K562 (cell line): ENCODE measurements around the gene STXBP4. TPM values are rescaled to one million over a fixed set of nuclear protein-coding genes. Genes with fewer than 3 reads are reported as not detected.

Source experiments
- ARID1B ChIP-seq: fragments of 450-650 bp; IDR thresholded peaks from 2 replicates; pipeline ENCODE4 v1.6.1; 2016; ENCODE audit warnings: antibody characterized with exemption, mild to moderate bottlenecking, inconsistent platforms
- CBFB ChIP-seq: sonication (generic); formaldehyde crosslinking; IDR thresholded peaks from 2 replicates; pipeline ENCODE4 v1.4.0; 2020; ENCODE audit warnings: mild to moderate bottlenecking, missing genetic modification reagents
- FOS ChIP-seq: IDR thresholded peaks from 3 replicates; pipeline ENCODE4 v1.6.1; 2011; ENCODE audit not compliant: insufficient read length; ENCODE audit errors: extremely low read depth
- HMG20B ChIP-seq: fragments of 250-450 bp; sonication (Bioruptor Pico); IDR thresholded peaks from 2 replicates; pipeline ENCODE4 v1.5.0; 2021; ENCODE audit warnings: mild to moderate bottlenecking
- JUN ChIP-seq, 2 experiments: sonication (generic) in 1 of 2; formaldehyde crosslinking in 1 of 2; IDR thresholded peaks; 2 replicates each; pipeline versions ENCODE4 v1.6.1 to v1.8.0; 2012 to 2022; ENCODE audit warnings: borderline replicate concordance in 2 of 2, mild to moderate bottlenecking in 2 of 2, improper control_type of control experiment in 1 of 2, low read depth in 1 of 2, low read length in 1 of 2, missing genetic modification reagents in 1 of 2
- LEF1 ChIP-seq: fragments of 450-650 bp; IDR thresholded peaks from 2 replicates; pipeline ENCODE4 v1.6.1; 2016; ENCODE audit warnings: mild to moderate bottlenecking
- MCM5 ChIP-seq: fragments of 450-650 bp; IDR thresholded peaks from 2 replicates; pipeline ENCODE4 v1.6.1; 2016; ENCODE audit warnings: low read depth
- RBM39 ChIP-seq: fragments of 200-400 bp; formaldehyde crosslinking; optimal IDR thresholded peaks from 2 replicates; pipeline ENCODE3; 2018; ENCODE audit warnings: low read depth, low read length
- RFX1 ChIP-seq: fragments of 450-650 bp; IDR thresholded peaks from 2 replicates; pipeline ENCODE4 v1.6.1; 2016; ENCODE audit warnings: mild to moderate bottlenecking, moderate library complexity
- SMARCA4 ChIP-seq: fragments of 450-650 bp; IDR thresholded peaks from 2 replicates; pipeline ENCODE4 v1.6.1; 2016
- SOX6 ChIP-seq: fragments of 450-650 bp; IDR thresholded peaks from 2 replicates; pipeline ENCODE4 v1.6.1; 2014; ENCODE audit warnings: mild to moderate bottlenecking
- TCF3 ChIP-seq: sonication (generic); formaldehyde crosslinking; IDR thresholded peaks from 2 replicates; pipeline ENCODE4 v1.4.0; 2020; ENCODE audit warnings: mild to moderate bottlenecking, missing genetic modification reagents
- ZNF316 ChIP-seq: fragments of 450-650 bp; IDR thresholded peaks from 2 replicates; pipeline ENCODE4 v1.6.1; 2016
- polyA plus RNA-seq, 8 experiments: library from polyadenylated mRNA; depleted of rRNA in 4 of 8; stranded (reverse) in 5 of 8; unstranded in 3 of 8; fragments of >200 nt; fragmentation: Nextera tagmentation in 2 of 8; fragmentation: Illumina TruSeq in 1 of 8; extraction: Ambion mirVana in 2 of 8; extraction: Trizol in 1 of 8; gene quantifications; 2 replicates each; pipeline versions ENCODE4 v1.2.1 to v1.2.3, GENCODE V29; 2011 to 2014; ENCODE audit warnings: inconsistent platforms in 1 of 8, missing spikeins in 1 of 8
- total RNA-seq, 7 experiments: library from RNA; depleted of rRNA in 6 of 7; stranded (reverse); fragments of >200 nt in 6 of 7; fragmentation: Illumina TruSeq in 2 of 7; extraction: Trizol in 2 of 7; gene quantifications; 2 replicates each; pipeline versions ENCODE4 v1.2.1 to v1.2.3, GENCODE V29; 2011 to 2021; ENCODE audit warnings: low replicate concordance in 1 of 7
- TF ChIP-seq, protein P1 (sequence below), 2 experiments: IDR thresholded peaks in 1 of 2; conservative IDR thresholded peaks in 1 of 2; 2 replicates each; pipeline ENCODE4 v1.6.1; 2016; ENCODE audit warnings: low read depth in 2 of 2, mild to moderate bottlenecking in 1 of 2, missing compliant biosample characterization in 1 of 2, missing genetic modification characterization in 1 of 2, moderate library complexity in 1 of 2
- TF ChIP-seq, protein P2 (sequence below): sonication (generic); IDR thresholded peaks from 2 replicates; pipeline ENCODE4 v1.6.1; 2016

STXBP4 gene
- total and polyA plus RNA-seq, 9 of the 15 experiments (the other 6 are each of a cell fraction or from before 2014, with no cell fraction given) = 11.6 to 23.2 (median 18.5) TPM

DNA sequence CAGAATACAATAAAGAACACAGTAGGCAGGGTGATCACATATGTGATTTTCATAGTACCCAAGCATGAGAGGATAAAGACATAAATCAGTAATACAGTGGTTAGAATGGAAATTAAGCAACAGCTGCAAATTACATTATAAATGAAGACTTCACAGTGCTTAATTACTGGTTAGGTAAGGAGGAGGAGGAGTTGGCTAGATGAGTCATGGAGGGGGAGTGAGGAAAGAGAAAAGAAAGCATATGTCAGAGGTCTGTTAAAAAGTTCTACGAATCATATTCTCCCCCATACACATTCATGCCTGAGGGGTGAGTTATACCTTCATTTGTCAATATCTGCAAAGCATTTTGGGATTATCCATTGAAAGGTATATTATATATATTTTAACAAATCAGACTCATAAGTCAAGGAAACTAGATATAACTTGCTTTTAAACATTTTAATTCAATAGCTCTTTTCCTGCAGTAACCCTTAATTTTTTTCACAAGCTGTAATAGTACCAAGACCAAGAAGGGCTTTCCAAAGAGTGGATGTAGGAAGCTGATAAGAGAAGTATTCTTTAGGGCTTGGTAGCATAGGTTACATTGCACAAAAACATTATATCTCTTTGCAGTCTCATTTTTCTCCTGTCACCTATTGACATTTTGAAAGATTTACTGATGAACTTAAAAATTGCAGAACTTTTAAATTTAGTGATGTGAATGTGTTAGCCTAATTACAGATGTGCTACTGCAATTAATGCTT lies 99.3 kb downstream of the STXBP4 start (continued):
- TF ChIP-seq, protein P1, sequence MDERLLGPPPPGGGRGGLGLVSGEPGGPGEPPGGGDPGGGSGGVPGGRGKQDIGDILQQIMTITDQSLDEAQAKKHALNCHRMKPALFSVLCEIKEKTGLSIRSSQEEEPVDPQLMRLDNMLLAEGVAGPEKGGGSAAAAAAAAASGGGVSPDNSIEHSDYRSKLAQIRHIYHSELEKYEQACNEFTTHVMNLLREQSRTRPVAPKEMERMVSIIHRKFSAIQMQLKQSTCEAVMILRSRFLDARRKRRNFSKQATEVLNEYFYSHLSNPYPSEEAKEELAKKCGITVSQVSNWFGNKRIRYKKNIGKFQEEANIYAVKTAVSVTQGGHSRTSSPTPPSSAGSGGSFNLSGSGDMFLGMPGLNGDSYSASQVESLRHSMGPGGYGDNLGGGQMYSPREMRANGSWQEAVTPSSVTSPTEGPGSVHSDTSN (CRISPR knock-in tag; IDR thresholded peaks at IDR 0.05; ENCODE audit: low read depth) = no peak
- TF ChIP-seq, protein P1 (tag; conservative IDR thresholded peaks at IDR 0.05; ENCODE audit: low read depth) = peak; percentile 90
- TF ChIP-seq FOS = peak; percentile 19
- peak; percentile 45; the same call in 1 of the 2 replicates for TF ChIP-seq RFX1
- no peak for TF ChIP-seq CBFB (CRISPR knock-in tag)
- peak; percentile 42; the same call in 1 of the 2 replicates for TF ChIP-seq SOX6
- peak; percentile 62; the same call in 1 of the 2 replicates for TF ChIP-seq JUN (IDR thresholded peaks at IDR 0.05; ENCODE audit: borderline replicate concordance, low read depth, low read length)
- TF ChIP-seq JUN (CRISPR knock-in tag; IDR thresholded peaks at IDR 0.05; ENCODE audit: borderline replicate concordance) = no peak
- no peak for TF ChIP-seq RBM39
- no peak for TF ChIP-seq HMG20B (CRISPR knock-in tag)
- TF ChIP-seq MCM5 = no peak
- peak; percentile 71 for TF ChIP-seq ARID1B
- TF ChIP-seq ZNF316 = peak; percentile 29
- TF ChIP-seq, protein P2, sequence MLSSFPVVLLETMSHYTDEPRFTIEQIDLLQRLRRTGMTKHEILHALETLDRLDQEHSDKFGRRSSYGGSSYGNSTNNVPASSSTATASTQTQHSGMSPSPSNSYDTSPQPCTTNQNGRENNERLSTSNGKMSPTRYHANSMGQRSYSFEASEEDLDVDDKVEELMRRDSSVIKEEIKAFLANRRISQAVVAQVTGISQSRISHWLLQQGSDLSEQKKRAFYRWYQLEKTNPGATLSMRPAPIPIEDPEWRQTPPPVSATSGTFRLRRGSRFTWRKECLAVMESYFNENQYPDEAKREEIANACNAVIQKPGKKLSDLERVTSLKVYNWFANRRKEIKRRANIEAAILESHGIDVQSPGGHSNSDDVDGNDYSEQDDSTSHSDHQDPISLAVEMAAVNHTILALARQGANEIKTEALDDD = 0 out of 2 replicates have a peak, but pooled peaks have one; percentile 50
- TF ChIP-seq LEF1 = peak; percentile 36; the same call in 1 of the 2 replicates
- peak; percentile 28; the same call in 1 of the 2 replicates for TF ChIP-seq TCF3 (CRISPR knock-in tag)
- TF ChIP-seq SMARCA4 = peak; percentile 75
